Fibroblast of lung (primary cell): ENCODE data around the gene WDR64.

Experiments
- CTCF ChIP-seq, 2 donors: IDR thresholded peaks in 1 of 2; conservative IDR thresholded peaks in 1 of 2; 1 replicate in 1 of 2; 2 replicates in 1 of 2; pipeline ENCODE4 v1.5.1; 2011 to 2012; ENCODE audit warnings: low read length in 2 of 2, control low read depth in 1 of 2, inconsistent platforms in 1 of 2, low read depth in 1 of 2, mild to moderate bottlenecking in 1 of 2
- EZH2 ChIP-seq: IDR thresholded peaks from 2 replicates; pipeline ENCODE4 v1.5.1; 2012; ENCODE audit warnings: low read length, control low read depth, mild to moderate bottlenecking; ENCODE audit errors: missing control alignments

DNA sequence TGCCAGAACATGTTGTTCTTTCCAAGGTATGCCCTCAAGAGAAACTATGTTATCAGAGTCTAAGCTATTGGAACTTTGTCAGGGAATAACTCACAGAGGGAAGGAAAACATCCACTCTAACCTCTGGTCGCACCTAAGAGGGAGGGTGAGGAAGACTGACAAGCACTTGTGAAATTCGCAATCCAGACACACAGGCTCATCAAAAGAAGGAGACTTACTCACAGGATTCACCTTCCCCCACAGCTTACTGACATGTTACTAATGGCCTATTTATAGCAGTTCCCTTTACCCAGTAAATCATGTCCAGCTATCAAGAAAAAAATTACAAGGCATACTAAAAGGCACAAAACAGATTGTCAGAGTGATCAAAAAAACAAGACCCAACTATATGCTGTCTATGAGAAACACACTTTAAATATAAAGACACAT is 36.9 kb downstream of the WDR64 start:
- TF ChIP-seq EZH2 (no peak), CTCF (conservative IDR thresholded peaks at IDR 0.05 in 1 of 2, IDR thresholded peaks at IDR 0.05 in 1 of 2; ENCODE audit: low read depth in 1 of 2, low read length in 2 of 2) (no peak)
